K562 (cell line): Measurements from ENCODE around the gene GPRIN1. TPM values are rescaled to one million over a fixed set of nuclear protein-coding genes. Genes with fewer than 3 reads are reported as not detected.

Experiments
- CHAMP1 ChIP-seq: fragments of 450-650 bp; IDR thresholded peaks from 2 replicates; pipeline ENCODE4 v1.6.1; 2016; ENCODE audit warnings: mild to moderate bottlenecking
- CSDE1 ChIP-seq, 2 experiments: fragments of 450-650 bp; IDR thresholded peaks; 2 replicates each; pipeline ENCODE4 v1.6.1; 2016; ENCODE audit warnings: mild to moderate bottlenecking in 1 of 2
- DEAF1 ChIP-seq: fragments of 450-650 bp; formaldehyde crosslinking; IDR thresholded peaks from 2 replicates; pipeline ENCODE4 v1.4.0; 2020; ENCODE audit warnings: mild to moderate bottlenecking, moderate library complexity
- HCFC1 ChIP-seq: IDR thresholded peaks from 2 replicates; pipeline ENCODE4 v1.6.1; 2012; ENCODE audit warnings: low read depth, low read length, improper control_type of control experiment
- HEY1 ChIP-seq: fragments of 250-450 bp; sonication (Bioruptor Pico); IDR thresholded peaks from 2 replicates; pipeline ENCODE4 v1.5.0; 2020; ENCODE audit warnings: mild to moderate bottlenecking, moderate library complexity, borderline replicate concordance
- JUND ChIP-seq, 2 experiments: IDR thresholded peaks; 2 replicates in 1 of 2; 3 replicates in 1 of 2; pipeline ENCODE4 v1.6.1; 2011; ENCODE audit warnings: borderline replicate concordance in 2 of 2, low read depth in 2 of 2, low read length in 2 of 2, improper control_type of control experiment in 1 of 2, missing biosample characterization in 1 of 2, missing genetic modification characterization in 1 of 2, missing genetic modification reagents in 1 of 2
- MTA2 ChIP-seq: fragments of 450-650 bp; IDR thresholded peaks from 2 replicates; pipeline ENCODE4 v1.6.1; 2016; ENCODE audit warnings: low read depth
- RFX5 ChIP-seq: IDR thresholded peaks from 2 replicates; pipeline ENCODE4 v1.6.1; 2011; ENCODE audit warnings: low read depth, mild to moderate bottlenecking, improper control_type of control experiment, low read length
- RNF219 ChIP-seq: fragments of 250-450 bp; sonication (Bioruptor Pico); IDR thresholded peaks from 2 replicates; pipeline ENCODE4 v1.5.0; 2022; ENCODE audit warnings: mild to moderate bottlenecking
- TOE1 ChIP-seq, 2 experiments: fragments of 450-650 bp in 1 of 2; sonication (generic) in 1 of 2; formaldehyde crosslinking in 1 of 2; IDR thresholded peaks; 2 replicates each; pipeline versions ENCODE4 v1.7.1 to v1.8.0; 2016 to 2022; ENCODE audit warnings: borderline replicate concordance in 2 of 2, mild to moderate bottlenecking in 2 of 2, antibody characterized with exemption in 1 of 2, inconsistent platforms in 1 of 2, low read depth in 1 of 2, missing genetic modification reagents in 1 of 2, moderate library complexity in 1 of 2
- ZBTB43 ChIP-seq: sonication (generic); formaldehyde crosslinking; IDR thresholded peaks from 2 replicates; pipeline ENCODE4 v1.8.0; 2023; ENCODE audit warnings: mild to moderate bottlenecking, missing genetic modification reagents
- ZNF41 ChIP-seq: fragments of 250-450 bp; sonication (Bioruptor Pico); conservative IDR thresholded peaks from 2 replicates; pipeline ENCODE4 v1.4.0; 2020; ENCODE audit warnings: mild to moderate bottlenecking
- ZNF518B ChIP-seq: fragments of 250-450 bp; sonication (Bioruptor Pico); IDR thresholded peaks from 2 replicates; pipeline ENCODE4 v1.5.0; 2021; ENCODE audit warnings: mild to moderate bottlenecking, moderate library complexity
- polyA plus RNA-seq, 8 experiments: library from polyadenylated mRNA; depleted of rRNA in 4 of 8; stranded (reverse) in 5 of 8; unstranded in 3 of 8; fragments of >200 nt; fragmentation: Nextera tagmentation in 2 of 8; fragmentation: Illumina TruSeq in 1 of 8; extraction: Ambion mirVana in 2 of 8; extraction: Trizol in 1 of 8; gene quantifications; 2 replicates each; pipeline versions ENCODE4 v1.2.1 to v1.2.3, GENCODE V29; 2011 to 2014; ENCODE audit warnings: inconsistent platforms in 1 of 8, missing spikeins in 1 of 8
- total RNA-seq, 7 experiments: library from RNA; depleted of rRNA in 6 of 7; stranded (reverse); fragments of >200 nt in 6 of 7; fragmentation: Illumina TruSeq in 2 of 7; extraction: Trizol in 2 of 7; gene quantifications; 2 replicates each; pipeline versions ENCODE4 v1.2.1 to v1.2.3, GENCODE V29; 2011 to 2021; ENCODE audit warnings: low replicate concordance in 1 of 7

The GPRIN1 gene
- total and polyA plus RNA-seq, 9 of the 15 experiments (the other 6 are each of a cell fraction or from before 2014, with no cell fraction given): 0.15 to 11.6 (median 4.4) TPM

GRCh38 chr5:176611435-176611834 lies 1.5 kb upstream of the GPRIN1 start (continued):
- TF ChIP-seq RNF219 (CRISPR knock-in tag): no peak
- TF ChIP-seq HCFC1: peak; percentile 21; the same call in 1 of the 2 replicates
- no peak for TF ChIP-seq CSDE1 (IDR thresholded peaks at IDR 0.05)
- no peak for TF ChIP-seq MTA2
- TF ChIP-seq CHAMP1: no peak
- no peak for TF ChIP-seq ZBTB43 (CRISPR knock-in tag)
- TF ChIP-seq DEAF1 (CRISPR knock-in tag): no peak
- TF ChIP-seq HEY1: no peak
- TF ChIP-seq JUND (IDR thresholded peaks at IDR 0.05; ENCODE audit: borderline replicate concordance, low read depth, low read length): peak; percentile 42; the same call in 1 of the 2 replicates
- no peak; the same call in 2 of the 3 replicates for TF ChIP-seq JUND (tag; IDR thresholded peaks at IDR 0.05; ENCODE audit: borderline replicate concordance, low read depth, low read length)
- TF ChIP-seq ZNF518B: no peak
- TF ChIP-seq ZNF41 (CRISPR knock-in tag): no peak
- TF ChIP-seq TOE1 (IDR thresholded peaks at IDR 0.05; ENCODE audit: borderline replicate concordance): no peak
- TF ChIP-seq TOE1 (CRISPR knock-in tag; IDR thresholded peaks at IDR 0.05; ENCODE audit: borderline replicate concordance, low read depth): no peak
- no peak for TF ChIP-seq RFX5
